ENCODE measurements around the gene SREBF2.

DNA sequence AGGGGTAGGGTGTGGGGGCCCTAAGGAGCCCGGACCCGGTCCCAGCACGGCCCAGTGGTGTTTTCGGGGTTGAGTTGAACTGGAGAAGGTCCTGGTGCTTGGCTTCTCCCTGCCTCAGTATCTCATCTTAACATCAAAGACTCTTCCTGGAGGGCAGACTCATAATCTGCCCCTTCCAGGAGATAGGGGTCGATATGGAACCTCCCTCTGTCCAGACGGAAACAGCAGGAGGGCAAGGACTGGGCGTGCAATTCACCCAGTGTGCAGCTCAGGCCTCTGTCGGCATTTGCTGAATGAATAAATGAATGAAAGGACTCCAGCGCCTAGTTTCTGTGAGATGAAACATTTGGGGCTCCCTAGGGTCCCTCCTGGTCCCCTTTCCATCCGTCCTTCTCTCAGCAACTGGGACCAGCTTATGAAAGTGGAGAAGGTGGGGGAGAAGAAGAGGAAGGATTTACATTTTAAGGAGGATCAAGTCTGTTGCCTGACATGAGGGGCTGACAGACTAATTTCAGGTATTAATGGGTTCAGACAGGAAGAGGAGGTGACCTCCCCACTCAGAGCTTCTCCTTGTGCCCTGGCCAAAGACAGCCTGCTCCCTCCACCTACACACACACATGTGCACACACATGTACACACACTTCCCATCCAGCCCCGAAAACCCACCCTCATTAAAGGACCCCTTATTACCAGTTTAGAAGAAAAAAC, 83.0 kb downstream of the SREBF2 start:
- TF ChIP-seq POLR2AphosphoS5 (IDR thresholded peaks at IDR 0.05; ENCODE audit: borderline replicate concordance, low read depth, low read length) (no peak), EZH2 (IDR thresholded peaks at IDR 0.05) (no peak), FOXP2 (optimal IDR thresholded peaks at IDR 0.05; ENCODE audit: control extremely low read depth, extremely low read length, insufficient read depth) (no peak)

All from SK-N-MC (cell line).